Mesothelial cell of epicardium (in vitro differentiated cells): ENCODE data around the gene FSTL1. TPM values are rescaled to one million over a fixed set of nuclear protein-coding genes. Genes with fewer than 3 reads are reported as not detected.

Source experiments
- DNase-seq, 2 experiments: peaks; one replicate each; pipeline ENCODE4 v3.0.0; 2021; ENCODE audit warnings: low spot score in 2 of 2; ENCODE audit not compliant: unreplicated experiment in 2 of 2
- H3K27ac Mint-ChIP-seq: 2 replicates; pipeline ENCODE4 v1.8.0; 2021; ENCODE audit warnings: mixed read lengths
- H3K27me3 Mint-ChIP-seq: 2 replicates; pipeline ENCODE4 v1.8.0; 2021; ENCODE audit warnings: low read depth, mixed read lengths
- H3K36me3 Mint-ChIP-seq: 2 replicates; pipeline ENCODE4 v1.8.0; 2021; ENCODE audit warnings: mixed read lengths
- H3K4me1 Mint-ChIP-seq: 2 replicates; pipeline ENCODE4 v1.8.0; 2021; ENCODE audit warnings: mixed read lengths
- H3K4me3 Mint-ChIP-seq: 2 replicates; pipeline ENCODE4 v1.8.0; 2021; ENCODE audit warnings: mild to moderate bottlenecking, moderate library complexity, mixed read lengths
- H3K9me3 Mint-ChIP-seq: 2 replicates; pipeline ENCODE4 v1.8.0; 2021; ENCODE audit warnings: mixed read lengths
- total RNA-seq: library from RNA; stranded (reverse); gene quantifications from 3 replicates; pipeline ENCODE4 v1.2.1, GENCODE V29; 2021
- TF ChIP-seq, protein P1 (sequence below): fragments of 200-600 bp; sonication (generic); IDR thresholded peaks from one replicate; pipeline ENCODE4 v1.5.0; 2021; ENCODE audit warnings: antibody characterized with exemption; ENCODE audit not compliant: unreplicated experiment

The FSTL1 gene
- total RNA-seq, 1 donor from 2014 or later, result 734 TPM

DNA sequence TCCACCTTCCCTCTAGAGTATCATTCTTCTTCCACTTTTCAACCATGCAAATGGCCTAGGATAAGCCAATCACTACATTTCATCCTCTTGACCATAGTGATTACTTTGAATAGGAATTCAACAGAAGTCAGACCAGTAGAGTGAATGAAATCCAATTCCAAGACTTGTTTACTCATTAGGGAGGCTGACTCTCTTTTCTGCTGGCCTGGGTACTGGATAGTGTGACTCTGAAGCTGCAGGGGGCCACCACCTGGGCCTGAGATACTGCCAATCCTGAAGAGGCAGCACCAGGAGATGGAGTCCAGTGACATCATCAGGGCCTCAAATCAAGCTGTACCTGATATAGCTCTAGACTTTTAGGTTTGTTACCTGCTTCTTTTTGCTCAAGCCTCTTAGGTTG is 7.0 kb upstream of the FSTL1 start:
- Mint-ChIP-seq H3K4me3 (no peak overlapping the region), H3K27me3 (no peaks in the 10 kb centered on the region), H3K36me3 (no peaks in the 10 kb centered on the region), H3K27ac (no peak overlapping the region), H3K4me1 (peaks cover 32% of the 10 kb centered on the region), H3K9me3 (peaks cover 9% of the 10 kb centered on the region)
- DNase-seq, result no peak
- TF ChIP-seq, protein P1, sequence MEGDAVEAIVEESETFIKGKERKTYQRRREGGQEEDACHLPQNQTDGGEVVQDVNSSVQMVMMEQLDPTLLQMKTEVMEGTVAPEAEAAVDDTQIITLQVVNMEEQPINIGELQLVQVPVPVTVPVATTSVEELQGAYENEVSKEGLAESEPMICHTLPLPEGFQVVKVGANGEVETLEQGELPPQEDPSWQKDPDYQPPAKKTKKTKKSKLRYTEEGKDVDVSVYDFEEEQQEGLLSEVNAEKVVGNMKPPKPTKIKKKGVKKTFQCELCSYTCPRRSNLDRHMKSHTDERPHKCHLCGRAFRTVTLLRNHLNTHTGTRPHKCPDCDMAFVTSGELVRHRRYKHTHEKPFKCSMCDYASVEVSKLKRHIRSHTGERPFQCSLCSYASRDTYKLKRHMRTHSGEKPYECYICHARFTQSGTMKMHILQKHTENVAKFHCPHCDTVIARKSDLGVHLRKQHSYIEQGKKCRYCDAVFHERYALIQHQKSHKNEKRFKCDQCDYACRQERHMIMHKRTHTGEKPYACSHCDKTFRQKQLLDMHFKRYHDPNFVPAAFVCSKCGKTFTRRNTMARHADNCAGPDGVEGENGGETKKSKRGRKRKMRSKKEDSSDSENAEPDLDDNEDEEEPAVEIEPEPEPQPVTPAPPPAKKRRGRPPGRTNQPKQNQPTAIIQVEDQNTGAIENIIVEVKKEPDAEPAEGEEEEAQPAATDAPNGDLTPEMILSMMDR, result no peak

DNA sequence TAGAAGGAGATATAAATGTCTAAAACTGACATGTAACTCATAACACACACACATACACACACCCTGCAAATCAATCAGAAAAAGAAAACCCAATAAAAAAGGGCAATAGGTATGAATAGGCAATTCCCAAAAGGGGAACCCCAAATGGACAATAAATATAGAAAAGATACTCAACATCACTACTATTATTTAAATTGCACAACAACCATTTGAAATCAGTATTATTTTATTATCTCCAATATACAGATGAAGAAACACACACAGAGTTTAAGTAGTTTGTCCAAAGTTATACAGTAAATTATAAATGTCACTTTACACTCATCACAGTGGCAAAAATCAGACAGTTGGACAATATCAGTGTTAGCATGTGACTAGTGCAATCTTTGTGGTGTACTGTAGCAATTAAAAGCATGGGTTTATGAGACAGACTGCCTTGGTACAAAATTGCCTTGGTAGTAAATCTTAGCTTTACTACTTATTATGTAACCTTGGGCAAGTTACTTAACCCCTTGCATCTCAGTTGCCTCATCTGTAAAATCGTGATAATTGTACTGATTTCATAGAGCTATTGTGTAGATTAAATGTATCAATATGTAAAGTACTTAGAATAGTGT is 3.4 kb upstream of the FSTL1 start:
- peaks cover 17% of the 10 kb centered on the region for H3K4me1 Mint-ChIP-seq
- no peak overlapping the region for H3K4me3 Mint-ChIP-seq
- TF ChIP-seq, protein P1, result no peak
- H3K9me3 Mint-ChIP-seq, result peaks cover 9% of the 10 kb centered on the region
- H3K27ac Mint-ChIP-seq, result no peak overlapping the region
- no peak for DNase-seq
- no peaks in the 10 kb centered on the region for H3K36me3 Mint-ChIP-seq
- no peaks in the 10 kb centered on the region for H3K27me3 Mint-ChIP-seq

DNA sequence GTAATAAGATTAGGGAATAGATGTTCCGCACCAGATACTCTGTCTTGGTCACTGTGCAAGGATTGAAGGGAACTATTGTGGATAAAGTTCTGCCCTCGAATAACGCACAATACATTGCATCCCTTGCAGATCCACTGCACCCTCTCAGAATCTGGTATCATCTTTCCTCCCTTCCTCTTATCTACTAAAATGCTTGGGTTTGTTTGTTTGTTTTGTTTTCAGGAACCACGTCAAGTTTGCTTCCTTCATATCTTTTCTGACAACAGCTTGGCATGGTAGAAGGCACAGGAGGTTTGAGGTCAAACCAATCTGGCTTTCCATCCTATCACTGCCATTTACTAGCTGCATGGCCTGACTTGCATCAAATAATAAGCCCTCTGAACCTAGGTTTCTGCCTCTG is 2.0 kb upstream of the FSTL1 start:
- Mint-ChIP-seq H3K4me3 (no peak overlapping the region), H3K4me1 (peaks cover 26% of the 10 kb centered on the region), H3K9me3 (peaks cover 4% of the 10 kb centered on the region), H3K27me3 (no peaks in the 10 kb centered on the region), H3K36me3 (no peaks in the 10 kb centered on the region), H3K27ac (no peak overlapping the region)
- no peak for DNase-seq
- TF ChIP-seq, protein P1, result no peak

DNA sequence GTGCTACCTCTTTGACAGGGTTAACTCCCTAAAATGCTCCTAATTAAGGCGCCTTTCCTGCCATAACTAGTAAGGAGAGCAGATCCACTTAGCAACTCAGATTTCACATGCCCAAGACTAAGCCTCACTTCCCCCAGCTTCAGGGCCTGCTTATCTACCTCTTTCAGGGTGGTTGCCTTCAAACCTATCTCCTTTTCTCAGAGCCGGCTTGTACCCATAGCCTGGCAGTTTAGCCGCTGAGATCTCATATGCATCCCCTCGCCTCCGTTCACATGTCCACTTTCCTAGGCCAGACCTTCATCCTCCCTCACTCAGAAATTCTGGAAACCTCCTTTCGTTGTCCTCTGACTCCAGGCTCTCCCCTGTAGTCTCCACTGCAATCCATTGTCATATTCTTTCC is 1.0 kb upstream of the FSTL1 start:
- TF ChIP-seq, protein P1, result no peak
- Mint-ChIP-seq H3K4me1 (peaks cover 33% of the 10 kb centered on the region), H3K4me3 (peak overlapping the region; percentile 78), H3K36me3 (no peaks in the 10 kb centered on the region), H3K27ac (peak overlapping the region; percentile 94), H3K27me3 (no peaks in the 10 kb centered on the region), H3K9me3 (peaks cover 4% of the 10 kb centered on the region)
- DNase-seq, result no peak

DNA sequence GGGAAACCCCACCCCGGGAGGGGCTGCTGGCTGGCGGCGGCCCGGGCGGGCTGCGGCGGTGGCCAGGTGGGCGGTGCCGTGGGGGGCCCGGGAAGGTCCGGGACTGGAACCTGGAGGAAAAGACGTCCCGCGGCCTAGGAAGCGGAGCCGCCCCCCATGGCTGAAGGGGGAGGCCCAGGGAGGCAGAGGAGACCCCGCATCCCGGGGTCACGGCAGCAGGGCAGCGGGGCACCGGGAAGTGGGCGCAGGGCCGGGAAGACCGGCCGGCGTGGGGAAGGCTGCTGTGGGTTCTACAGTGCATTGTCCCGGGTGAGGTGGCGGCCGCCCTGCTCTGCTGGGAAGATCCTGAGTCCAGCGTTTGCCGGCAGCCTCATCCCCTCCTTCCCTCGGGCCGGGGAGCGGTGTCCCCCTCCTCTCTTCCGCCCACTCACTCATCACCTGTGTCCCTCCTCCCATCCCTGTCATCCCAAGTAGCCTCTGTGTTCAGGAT is 525 bp upstream of the FSTL1 start:
- TF ChIP-seq, protein P1, result no peak
- Mint-ChIP-seq H3K27me3 (no peaks in the 10 kb centered on the region), H3K9me3 (peaks cover 4% of the 10 kb centered on the region), H3K27ac (peak overlapping the region; percentile 94), H3K4me3 (peak overlapping the region; percentile 78), H3K36me3 (no peaks in the 10 kb centered on the region), H3K4me1 (peaks cover 38% of the 10 kb centered on the region)
- peak; percentile 32 to 74 for DNase-seq
